Measurements from ENCODE around the gene FAM210A. TPM values are rescaled to one million over a fixed set of nuclear protein-coding genes. Genes with fewer than 3 reads are reported as not detected.

The FAM210A gene
- total and polyA plus RNA-seq, 2 of the 4 experiments (the other 2 are of a cell fraction): 9.8 to 25.3 TPM

GRCh38 chr18:13660510-13660909 lies 65.8 kb downstream of the FAM210A start:
- H2BK5ac ChIP-seq (ENCODE audit: low read depth, low read length, poor library complexity, severe bottlenecking): no peak overlapping the region
- H3K79me1 ChIP-seq (ENCODE audit: low read depth in 1 of 2, low read length in 2 of 2): no peaks in the 10 kb centered on the region
- no peak overlapping the region for H3K9ac ChIP-seq (ENCODE audit: low read depth, low read length)
- no peak overlapping the region for H3K23ac ChIP-seq (ENCODE audit: low read depth, low read length)
- ATAC-seq (ENCODE audit: low read depth) (no peak), DNase-seq (no peak)
- in situ Hi-C loops (cut with MboI; ENCODE audit: low sequenced_read_pairs): no loop called here
- no peak overlapping the region for H3K14ac ChIP-seq (replicated peaks; ENCODE audit: low read depth, low read length)
- POLR2A ChIA-PET (ENCODE audit: unreplicated experiment): no interaction called here
- dilution Hi-C loops (cut with HindIII; ENCODE audit: low sequenced_read_pairs, unreplicated experiment): no loop called here
- H3K18ac ChIP-seq (ENCODE audit: low read depth, low read length): no peak overlapping the region
- no peak for TF ChIP-seq SMC3 (IDR thresholded peaks at IDR 0.05; ENCODE audit: low read depth, low read length)
- no peak for TF ChIP-seq CEBPB (IDR thresholded peaks at IDR 0.05; ENCODE audit: low read depth, low read length)
- no peak for TF ChIP-seq MXI1 (IDR thresholded peaks at IDR 0.05; ENCODE audit: borderline replicate concordance, low read depth, low read length)
- TF ChIP-seq USF2 (IDR thresholded peaks at IDR 0.05; ENCODE audit: low read depth, low read length): no peak
- TF ChIP-seq FOS (IDR thresholded peaks at IDR 0.05; ENCODE audit: low read depth, low read length): no peak
- TF ChIP-seq RAD21 (IDR thresholded peaks at IDR 0.05; ENCODE audit: low read length): no peak
- no peak for TF ChIP-seq MAFK (IDR thresholded peaks at IDR 0.05; ENCODE audit: low read depth, low read length)
- no peak for TF ChIP-seq BHLHE40 (IDR thresholded peaks at IDR 0.05; ENCODE audit: low read depth, low read length)
- TF ChIP-seq CTCF (conservative IDR thresholded peaks at IDR 0.05; ENCODE audit: low read depth, low read length): no peak
- TF ChIP-seq RCOR1 (IDR thresholded peaks at IDR 0.05; ENCODE audit: insufficient replicate concordance, low read length): no peak
- no peak for TF ChIP-seq MAZ (IDR thresholded peaks at IDR 0.05; ENCODE audit: borderline replicate concordance, low read depth, low read length)
- TF ChIP-seq RFX5 (IDR thresholded peaks at IDR 0.05; ENCODE audit: low read depth, low read length): no peak
- no peak for TF ChIP-seq CHD1 (IDR thresholded peaks at IDR 0.05; ENCODE audit: low read depth, low read length)
- no peak for TF ChIP-seq NFE2L2 (IDR thresholded peaks at IDR 0.05; ENCODE audit: low read depth, low read length)
- TF ChIP-seq POLR2A (IDR thresholded peaks at IDR 0.05; ENCODE audit: low read depth, low read length): no peak
- TF ChIP-seq ELK1 (IDR thresholded peaks at IDR 0.05; ENCODE audit: borderline replicate concordance, low read depth, low read length): no peak
- H4K91ac ChIP-seq (ENCODE audit: insufficient read depth, low read depth, low read length): no peak overlapping the region
- no peak overlapping the region for H3K27ac ChIP-seq (ENCODE audit: insufficient read depth, low read length)
- intact Hi-C loops (cut with micrococcal nuclease): no loop called here
- CTCF ChIA-PET: interaction anchor here (0.7 kb wide), 1 partner anchor 20 kb away, joined by 3 read pairs; no protein-coding TSS in a partner anchor
- no peaks in the 10 kb centered on the region for H3K27me3 ChIP-seq (ENCODE audit: control insufficient read depth, insufficient read depth, low read length)
- no peak overlapping the region for H2AK5ac ChIP-seq (ENCODE audit: low read depth, low read length)
- no peak overlapping the region for H2BK15ac ChIP-seq (ENCODE audit: low read depth, low read length)
- H2AK9ac ChIP-seq (replicated peaks; ENCODE audit: low read depth, low read length, poor library complexity): no peak overlapping the region
- no peak overlapping the region for H3K4ac ChIP-seq (ENCODE audit: low read depth, low read length)
- H2BK120ac ChIP-seq (ENCODE audit: low read depth, low read length): no peak overlapping the region
- no TSS peak for BruUV-seq (replicated peaks)
- WGBS, 2 experiments (ENCODE audit: extremely low coverage in 2 of 2, insufficient read length in 1 of 2): 100% methylated on average over 1 of the region's 5 CpGs; no CpG with 5 or more reads in 1 of the 2 experiments
- no peak overlapping the region for H3K4me3 ChIP-seq (ENCODE audit: insufficient read depth, low read depth, low read length)
- no peak overlapping the region for H2AFZ ChIP-seq (replicated peaks; ENCODE audit: low read length, poor library complexity)
- no peak overlapping the region for H4K5ac ChIP-seq (ENCODE audit: low read depth, low read length)
- no peaks in the 10 kb centered on the region for H4K20me1 ChIP-seq (ENCODE audit: insufficient read depth, low read length)
- no peak overlapping the region for H2BK20ac ChIP-seq (ENCODE audit: low read depth, low read length)
- no peaks in the 10 kb centered on the region for H3K4me1 ChIP-seq (ENCODE audit: control insufficient read depth, insufficient read depth, low read length)
- no peaks in the 10 kb centered on the region for H3K9me3 ChIP-seq (ENCODE audit: control insufficient read depth, insufficient read depth, low read length)
- no peak overlapping the region for H3K56ac ChIP-seq (ENCODE audit: extremely low read depth, insufficient read depth, low read length)
- H3K9me1 ChIP-seq (ENCODE audit: insufficient read depth, low read length): no peaks in the 10 kb centered on the region
- H3K4me2 ChIP-seq (ENCODE audit: low read depth, low read length): no peak overlapping the region
- H4K8ac ChIP-seq (ENCODE audit: low read depth in 2 of 2, low read length in 2 of 2): no peak overlapping the region
- H3K36me3 ChIP-seq (ENCODE audit: control insufficient read depth, insufficient read depth, low read length): peaks cover 4% of the 10 kb centered on the region

Data from IMR-90 (cell line).